ENCODE measurements around the gene MUC2.

MUC2 gene

DNA sequence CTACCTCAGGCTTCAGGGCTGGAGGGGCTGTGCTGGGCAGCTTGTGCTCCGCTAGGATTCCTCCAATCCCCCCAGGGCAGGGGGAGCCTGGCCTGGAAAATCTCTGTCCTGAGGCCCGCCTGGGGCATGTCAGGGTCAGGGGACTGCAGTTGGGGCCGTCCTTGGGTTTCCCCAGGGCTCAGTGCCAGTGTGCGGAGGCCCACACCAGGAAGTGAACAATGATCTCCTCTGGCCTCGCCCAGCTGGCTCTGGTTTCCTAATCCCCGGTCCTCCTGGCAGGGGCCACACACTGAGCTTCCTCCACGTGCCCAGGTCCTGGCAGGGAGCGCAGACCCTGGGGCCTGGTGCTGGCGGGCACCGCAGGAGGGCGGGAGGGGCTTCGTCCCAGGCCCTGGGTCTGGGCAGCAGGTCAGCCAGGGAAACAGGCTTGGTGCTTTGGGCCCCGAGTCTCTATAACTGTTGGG lies 1.4 kb upstream of the MUC2 start:
- DNase-seq, result no peak

DNA sequence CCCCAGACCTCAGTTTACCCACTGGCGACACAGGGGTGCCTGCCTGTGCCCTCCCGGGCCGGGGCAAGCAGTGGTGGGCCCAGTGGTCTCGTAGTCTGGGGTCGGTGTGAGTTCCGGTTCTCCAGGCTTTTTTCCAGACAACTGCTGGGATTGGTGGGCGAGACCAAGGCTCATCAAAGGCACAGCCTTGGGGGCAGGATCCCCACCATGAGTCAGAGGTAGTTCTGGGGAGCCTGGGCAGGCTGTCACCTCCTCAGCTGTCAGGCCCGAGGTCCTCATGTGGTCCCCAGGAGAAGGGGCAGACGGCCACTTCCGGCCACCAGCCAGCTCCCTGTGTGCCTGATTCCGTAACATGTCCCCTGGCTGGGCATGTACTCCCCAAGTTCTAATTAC lies 827 bp upstream of the MUC2 start:
- DNase-seq, result no peak

DNA sequence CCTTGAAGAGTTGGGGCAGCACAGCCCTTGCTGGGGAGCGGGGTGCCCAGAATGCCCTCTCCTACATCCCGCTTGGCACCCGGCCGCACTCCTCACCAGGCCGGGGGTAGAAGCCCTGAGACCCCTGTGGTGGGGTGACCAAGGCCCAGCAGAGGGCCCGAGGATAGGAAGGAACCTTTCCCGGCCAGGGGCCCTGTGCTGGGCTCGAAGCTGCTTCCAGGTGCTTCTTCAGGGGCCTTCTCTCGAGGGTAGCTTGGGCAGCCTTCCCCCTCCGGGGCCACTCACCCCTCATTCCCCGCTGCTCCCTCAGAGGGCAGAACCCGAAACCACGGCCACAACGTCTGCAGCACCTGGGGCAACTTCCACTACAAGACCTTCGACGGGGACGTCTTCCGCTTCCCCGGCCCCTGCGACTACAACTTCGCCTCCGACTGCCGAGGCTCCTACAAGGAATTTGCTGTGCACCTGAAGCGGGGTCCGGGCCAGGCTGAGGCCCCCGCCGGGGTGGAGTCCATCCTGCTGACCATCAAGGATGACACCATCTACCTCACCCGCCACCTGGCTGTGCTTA lies 752 bp downstream of the MUC2 start:
- DNase-seq, result no peak

- DNase-seq, result no peak
Measured at GRCh38 chr11:1076061-1076665, 1.5 kb downstream of the MUC2 start.

DNA sequence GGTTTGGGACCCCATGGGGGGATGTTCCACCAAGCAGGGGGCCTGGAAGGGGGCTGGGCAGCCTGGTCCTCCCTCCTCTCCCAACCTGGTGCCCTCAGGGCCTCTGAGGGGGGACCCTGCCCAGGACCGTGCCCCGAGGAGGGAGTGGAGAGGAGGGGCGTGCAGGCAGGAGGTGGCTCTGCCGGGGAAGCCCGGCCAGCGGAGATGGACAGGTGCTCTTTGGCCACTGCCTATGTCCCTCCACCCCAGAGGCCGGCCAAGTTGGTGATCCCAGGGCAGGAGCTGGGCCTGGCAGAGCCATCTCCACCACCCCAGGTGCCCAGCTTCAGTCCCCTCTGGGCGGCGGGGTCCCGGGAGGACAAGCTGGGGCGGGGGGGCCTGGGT lies 2.4 kb downstream of the MUC2 start:
- no peak for DNase-seq

DNA sequence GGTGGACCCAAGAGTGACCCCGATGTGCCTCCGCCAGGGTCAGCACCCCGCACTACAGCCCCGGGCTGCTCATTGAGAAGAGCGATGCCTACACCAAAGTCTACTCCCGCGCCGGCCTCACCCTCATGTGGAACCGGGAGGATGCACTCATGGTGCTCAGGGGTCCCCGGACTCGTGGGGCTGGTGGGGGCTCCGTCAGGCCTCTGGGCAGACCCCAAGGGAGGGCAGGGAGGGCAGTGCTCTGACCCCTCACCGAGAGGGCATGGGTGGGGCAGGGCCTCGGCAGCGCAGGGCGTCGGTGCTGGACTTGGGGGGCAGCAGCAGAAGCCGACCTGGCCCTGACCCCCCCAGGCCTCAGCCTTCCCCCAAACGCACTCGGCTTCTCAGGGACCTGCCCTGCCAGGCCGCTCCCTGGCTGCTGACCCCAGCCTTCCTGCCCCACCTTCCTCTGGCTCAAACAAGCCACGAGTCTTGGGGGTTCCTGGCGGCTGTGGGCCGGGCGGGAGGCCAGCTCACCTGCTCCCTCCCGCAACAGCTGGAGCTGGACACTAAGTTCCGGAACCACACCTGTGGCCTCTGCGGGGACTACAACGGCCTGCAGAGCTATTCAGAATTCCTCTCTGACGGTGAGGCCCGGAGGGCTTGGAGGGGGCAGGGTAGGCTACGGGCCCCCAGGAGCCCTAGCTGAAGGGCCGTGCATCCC lies 2.9 kb downstream of the MUC2 start:
- no peak for DNase-seq

DNA sequence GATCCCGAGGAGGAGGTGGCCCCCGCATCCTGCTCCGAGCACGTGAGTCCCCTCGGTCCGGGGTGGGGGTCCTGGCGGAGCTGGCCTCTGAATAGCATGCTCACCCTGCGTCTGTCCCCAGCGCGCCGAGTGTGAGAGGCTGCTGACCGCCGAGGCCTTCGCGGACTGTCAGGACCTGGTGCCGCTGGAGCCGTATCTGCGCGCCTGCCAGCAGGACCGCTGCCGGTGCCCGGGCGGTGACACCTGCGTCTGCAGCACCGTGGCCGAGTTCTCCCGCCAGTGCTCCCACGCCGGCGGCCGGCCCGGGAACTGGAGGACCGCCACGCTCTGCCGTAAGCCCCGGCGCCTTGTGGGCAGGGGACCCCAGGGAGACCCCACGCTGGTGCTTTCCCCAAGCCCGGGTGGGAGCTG lies 3.5 kb downstream of the MUC2 start:
- no peak for DNase-seq

DNA sequence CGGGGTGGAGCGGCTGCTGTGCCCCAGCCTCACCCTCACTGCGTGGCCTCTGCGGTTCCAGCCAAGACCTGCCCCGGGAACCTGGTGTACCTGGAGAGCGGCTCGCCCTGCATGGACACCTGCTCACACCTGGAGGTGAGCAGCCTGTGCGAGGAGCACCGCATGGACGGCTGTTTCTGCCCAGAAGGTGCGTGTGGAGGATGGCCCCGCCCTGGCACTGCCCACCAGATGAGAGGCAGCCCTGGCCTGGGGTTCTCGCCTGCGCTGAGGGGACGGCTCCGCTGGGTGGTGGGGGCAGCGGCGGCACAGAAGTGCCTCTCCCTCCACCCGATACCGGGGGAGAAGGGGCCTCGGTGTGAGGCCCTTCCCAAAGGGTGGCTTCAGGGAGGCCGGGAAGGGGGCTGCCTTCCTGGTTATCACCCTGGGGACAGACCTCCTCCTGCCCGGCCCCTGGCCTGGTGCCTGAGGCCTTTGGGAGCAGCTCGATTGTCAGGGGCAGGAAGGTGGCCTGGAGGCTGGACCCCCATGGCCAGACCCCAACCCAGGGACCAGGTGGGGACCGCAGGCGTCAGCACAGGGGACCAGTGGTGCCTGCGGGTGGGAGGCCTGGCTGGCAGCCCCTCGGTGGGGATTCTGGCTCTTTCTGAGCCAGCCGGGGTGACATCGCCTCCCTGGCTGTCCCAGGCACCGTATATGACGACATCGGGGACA lies 7.1 kb downstream of the MUC2 start:
- DNase-seq, result no peak

DNA sequence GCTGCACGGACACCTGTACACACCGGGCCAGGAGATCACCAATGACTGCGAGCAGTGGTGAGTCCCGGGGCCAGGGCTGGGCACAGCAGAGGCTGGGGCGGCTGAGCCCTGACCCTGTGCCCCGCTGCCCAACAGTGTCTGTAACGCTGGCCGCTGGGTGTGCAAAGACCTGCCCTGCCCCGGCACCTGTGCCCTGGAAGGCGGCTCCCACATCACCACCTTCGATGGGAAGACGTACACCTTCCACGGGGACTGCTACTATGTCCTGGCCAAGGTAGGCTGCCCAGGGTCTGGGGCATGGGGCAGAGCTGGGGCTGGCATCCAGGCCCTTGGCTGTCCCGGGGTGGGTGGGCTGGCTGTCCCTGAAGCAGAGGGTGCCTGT lies 7.7 kb downstream of the MUC2 start:
- no peak for DNase-seq

DNA sequence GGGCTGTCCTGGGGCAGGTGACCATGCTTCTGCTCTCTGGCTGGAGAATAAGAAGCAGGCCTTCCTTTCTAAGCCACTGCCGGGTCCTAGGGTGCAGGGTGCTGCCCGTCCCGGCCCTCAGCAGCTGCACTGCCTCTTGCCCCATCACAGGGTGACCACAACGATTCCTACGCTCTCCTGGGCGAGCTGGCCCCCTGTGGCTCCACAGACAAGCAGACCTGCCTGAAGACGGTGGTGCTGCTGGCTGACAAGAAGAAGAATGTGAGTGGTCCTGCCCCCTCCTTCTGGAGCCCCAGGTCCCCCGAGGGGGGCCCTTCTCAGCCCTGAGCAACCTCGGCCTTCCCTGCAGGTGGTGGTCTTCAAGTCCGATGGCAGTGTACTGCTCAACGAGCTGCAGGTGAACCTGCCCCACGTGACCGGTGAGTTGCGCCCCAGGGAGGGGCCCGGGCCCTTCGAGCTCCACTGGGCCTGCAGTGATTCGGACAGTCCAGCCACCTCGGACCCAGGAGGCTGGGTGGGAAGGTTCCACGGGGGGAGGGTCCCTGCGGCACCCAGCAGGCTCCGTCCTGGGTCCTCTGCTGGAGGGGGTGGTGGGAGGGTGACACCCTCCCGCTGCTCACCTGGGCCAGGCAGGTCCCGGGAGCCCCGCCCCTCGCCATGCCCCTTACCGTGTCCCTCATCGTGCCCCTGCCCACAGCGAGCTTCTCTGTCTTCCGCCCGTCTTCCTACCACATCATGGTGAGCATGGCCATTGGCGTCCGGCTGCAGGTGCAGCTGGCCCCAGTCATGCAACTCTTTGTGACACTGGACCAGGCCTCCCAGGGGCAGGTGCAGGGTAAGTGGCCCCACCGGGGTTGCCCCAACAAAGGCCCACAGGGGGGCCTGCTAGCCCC lies 8.3 kb downstream of the MUC2 start:
- no peak for DNase-seq

- no peak for DNase-seq
Measured at GRCh38 chr11:1083621-1084551, 9.2 kb downstream of the MUC2 start.

GRCh38 chr11:1084561-1085439 lies 10.1 kb downstream of the MUC2 start:
- DNase-seq, result no peak

- DNase-seq, result no peak
Measured at GRCh38 chr11:1085440-1086170, 10.9 kb downstream of the MUC2 start.

DNA sequence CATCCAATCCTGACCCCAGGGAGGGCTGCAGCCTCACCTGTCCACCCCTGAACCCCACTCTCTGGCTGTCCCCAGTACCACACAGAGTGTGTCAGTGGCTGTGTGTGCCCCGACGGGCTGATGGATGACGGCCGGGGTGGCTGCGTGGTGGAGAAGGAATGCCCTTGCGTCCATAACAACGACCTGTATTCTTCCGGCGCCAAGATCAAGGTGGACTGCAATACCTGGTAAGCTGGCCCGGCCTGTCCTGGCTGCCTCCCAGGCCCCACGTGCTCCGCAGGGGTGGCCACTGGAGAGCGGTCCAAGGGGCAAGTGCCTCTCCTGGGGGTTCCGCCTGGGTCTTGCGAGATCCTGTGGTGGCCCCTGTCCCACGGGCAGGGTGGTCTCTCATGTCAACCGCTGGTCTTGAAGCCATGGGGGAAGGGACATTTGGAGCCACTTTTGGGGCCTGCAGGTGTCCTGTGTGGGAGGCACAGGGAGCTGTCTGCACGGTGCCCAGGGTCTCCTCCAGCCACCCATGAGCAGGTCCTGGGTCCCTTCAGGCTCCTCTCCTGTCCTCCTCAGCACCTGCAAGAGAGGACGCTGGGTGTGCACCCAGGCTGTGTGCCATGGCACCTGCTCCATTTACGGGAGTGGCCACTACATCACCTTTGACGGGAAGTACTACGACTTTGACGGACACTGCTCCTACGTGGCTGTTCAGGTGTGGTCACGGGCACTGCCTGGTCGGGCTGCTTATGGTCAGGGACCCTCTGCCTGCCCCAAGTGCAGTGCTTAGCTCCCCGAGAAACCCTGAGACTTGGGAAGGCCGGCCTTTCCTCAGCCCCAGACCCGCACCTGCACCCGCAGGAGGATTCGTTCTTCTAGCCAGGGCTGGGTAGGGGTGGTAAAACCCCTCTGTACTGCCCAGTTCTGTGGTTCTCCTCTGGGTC lies 11.8 kb downstream of the MUC2 start:
- DNase-seq, result no peak

GRCh38 chr11:1087279-1087960 lies 12.7 kb downstream of the MUC2 start:
- no peak for DNase-seq

- no peak for DNase-seq
Measured at GRCh38 chr11:1087961-1088926, 13.6 kb downstream of the MUC2 start.

All from activated CD4-positive, alpha-beta T cell treated with anti-CD3 and anti-CD28 coated beads, Interleukin-2, Interleukin-6, amounts not matched to agents 100 ng/mL and 50 ng/mL, durations not matched to agents 16 hours and 8 hours (primary cell).